Iris pigment epithelial cell (primary cell): ENCODE measurements around the gene MAPK7.

ENCODE experiments used
- DNase-seq: peaks from one replicate; pipeline ENCODE4 v3.0.0-alpha.2; 2011; ENCODE audit warnings: low read depth

The MAPK7 gene

DNA sequence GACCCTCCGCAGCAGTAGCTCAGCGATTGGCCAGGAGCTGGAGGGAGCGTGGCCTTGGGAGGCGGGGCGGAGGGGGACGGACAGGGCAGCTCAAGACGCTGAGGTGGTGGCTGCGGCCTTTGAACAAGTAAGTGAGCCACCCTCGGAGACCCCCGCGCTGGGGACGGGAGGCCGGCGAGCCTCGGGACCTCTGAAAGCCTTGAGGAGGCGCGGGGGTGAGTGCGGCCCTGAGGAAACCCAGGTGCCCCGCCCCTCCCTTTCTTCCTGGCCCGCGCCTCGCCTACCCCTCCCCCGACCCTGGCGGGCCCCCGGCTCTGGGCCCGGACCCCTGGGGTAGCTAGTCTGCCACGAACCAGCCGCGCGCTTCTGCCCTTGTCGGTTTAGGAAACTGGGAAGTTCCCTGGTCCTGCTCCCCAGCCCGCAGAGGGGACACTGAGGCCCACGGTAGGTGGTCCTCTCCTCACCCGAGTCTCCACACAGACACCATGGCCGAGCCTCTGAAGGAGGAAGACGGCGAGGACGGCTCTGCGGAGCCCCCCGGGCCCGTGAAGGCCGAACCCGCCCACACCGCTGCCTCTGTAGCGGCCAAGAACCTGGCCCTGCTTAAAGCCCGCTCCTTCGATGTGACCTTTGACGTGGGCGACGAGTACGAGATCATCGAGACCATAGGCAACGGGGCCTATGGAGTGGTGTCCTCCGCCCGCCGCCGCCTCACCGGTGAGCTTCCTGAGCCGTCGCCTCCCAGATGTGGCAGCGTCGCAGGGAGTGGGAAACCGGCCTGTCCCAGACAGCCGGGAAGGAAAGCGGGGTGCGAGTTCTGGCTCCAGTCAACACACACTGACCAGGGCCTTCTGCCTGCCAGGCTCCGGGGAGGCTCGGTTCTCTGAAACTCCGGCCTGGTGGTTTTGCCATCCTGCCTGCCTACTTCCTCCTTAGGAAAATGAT is at the start of gene MAPK7:
Gene MAPK7, plus strand, starts transcription at position 83 of the 945 bp plus-strand sequence. Its CDS starts 403 bp downstream, at position 486.
- DNase-seq, result no peak

DNA sequence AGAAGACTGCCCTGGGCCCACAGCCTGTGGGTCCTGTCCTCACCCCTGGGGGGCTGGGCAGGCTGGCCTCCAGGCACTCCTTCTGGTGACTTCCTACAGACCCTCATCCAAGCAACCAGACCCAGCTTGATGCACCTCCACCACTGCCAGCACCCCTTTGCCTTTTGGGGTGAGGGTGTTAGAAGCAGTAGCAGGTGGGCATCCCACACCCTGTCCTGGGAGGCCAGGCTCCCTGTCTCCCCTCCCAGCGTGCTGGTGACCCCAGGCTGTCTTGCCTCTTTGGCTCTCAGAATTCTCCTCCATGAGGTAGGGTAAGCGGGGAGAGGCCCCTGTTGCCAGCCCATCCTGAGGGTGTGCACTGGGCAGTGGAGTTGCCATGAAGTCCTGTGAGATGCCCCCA is 49.2 kb upstream of the MAPK7 start:
- no peak for DNase-seq

DNA sequence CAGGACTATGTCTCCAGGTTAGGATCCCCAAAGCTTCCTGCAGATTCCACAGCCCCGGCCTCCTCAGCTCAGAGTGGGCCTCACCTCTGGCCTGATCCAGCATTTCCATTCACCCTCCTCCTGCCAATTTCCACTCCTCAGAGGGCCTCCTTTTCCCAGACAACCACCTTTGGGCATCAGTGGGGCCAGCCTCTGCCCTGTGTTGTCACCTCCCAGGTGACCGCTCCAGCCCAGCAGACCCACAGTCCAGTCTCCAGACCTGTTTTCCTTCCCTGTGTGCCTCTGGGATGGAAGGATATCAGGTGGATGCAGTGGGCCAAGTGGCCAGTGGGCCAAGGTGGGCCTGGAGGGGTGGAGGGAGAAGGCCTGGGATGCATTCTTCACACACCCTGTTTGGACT is 48.5 kb upstream of the MAPK7 start:
- DNase-seq, result no peak

DNA sequence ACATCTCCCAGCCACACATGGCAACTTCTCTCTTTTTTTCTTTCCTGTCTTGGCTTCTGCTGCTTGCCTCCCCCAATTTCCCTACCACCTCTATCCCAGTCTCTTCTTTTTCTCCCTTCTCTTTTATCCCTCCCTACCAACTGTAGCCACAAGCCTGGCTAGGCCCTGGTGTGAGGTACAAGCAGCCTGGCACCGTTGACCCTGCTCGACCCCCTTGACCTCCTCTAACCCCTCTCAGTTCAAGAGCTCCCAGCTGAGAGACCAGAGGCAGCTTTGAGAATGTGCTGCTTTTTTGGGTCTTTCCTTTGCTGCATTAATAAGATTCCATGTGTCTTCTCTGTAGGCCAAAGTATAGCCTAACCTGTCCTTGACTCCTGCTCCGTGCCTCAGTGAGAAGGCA is 48.0 kb upstream of the MAPK7 start:
- no peak for DNase-seq

DNA sequence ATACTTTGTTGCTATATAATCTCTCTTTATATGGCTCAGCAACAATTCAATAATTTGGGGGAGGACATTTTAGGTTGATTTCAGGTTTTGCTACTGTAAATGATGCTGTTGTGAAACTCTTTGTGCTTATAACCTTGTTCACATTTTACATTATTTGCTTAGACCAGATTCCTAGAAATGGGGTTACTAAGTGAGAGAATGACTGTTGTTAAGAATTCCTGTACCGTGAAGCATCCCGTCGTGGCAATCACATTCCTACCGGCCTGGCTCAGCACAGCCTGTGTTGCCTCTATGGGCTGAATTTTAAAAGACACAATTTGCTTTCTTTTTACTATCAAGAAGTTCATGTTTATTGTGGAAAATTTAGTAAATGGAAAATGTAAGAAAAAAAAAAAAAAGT is 47.2 kb upstream of the MAPK7 start:
- DNase-seq, result peak; percentile 95

DNA sequence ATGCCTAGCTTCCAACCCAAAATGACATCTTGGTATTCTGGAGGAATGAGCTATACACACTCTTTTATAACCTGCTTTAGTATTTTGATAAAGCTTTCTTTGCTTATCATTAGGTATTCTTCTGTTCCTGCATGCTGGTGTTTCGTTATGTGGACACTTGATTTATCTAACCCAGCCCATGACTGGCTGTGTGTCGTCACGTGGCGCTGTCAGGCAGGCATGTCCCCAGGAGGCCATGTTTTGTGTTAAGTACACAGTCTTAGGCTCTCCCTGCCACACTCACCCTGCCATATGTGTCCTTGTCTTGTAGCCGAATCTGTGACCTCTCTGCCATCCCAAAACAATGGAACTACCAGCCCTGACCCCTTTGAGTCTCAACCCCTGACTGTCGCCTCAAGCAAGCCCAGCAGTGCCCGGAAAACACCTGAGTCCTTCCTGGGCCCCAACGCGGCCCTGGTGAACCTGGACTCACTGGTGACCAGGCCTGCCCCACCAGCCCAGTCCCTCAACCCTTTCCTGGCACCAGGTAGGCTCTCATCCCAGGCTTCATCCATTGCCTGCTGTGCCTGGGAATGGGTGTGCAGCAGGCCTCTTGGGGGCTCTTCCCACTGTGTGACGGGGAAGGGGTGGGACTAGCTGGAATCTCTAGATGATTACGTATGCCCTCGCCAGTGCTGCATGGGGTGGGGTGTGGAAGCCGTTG is 46.6 kb upstream of the MAPK7 start:
- DNase-seq, result no peak

DNA sequence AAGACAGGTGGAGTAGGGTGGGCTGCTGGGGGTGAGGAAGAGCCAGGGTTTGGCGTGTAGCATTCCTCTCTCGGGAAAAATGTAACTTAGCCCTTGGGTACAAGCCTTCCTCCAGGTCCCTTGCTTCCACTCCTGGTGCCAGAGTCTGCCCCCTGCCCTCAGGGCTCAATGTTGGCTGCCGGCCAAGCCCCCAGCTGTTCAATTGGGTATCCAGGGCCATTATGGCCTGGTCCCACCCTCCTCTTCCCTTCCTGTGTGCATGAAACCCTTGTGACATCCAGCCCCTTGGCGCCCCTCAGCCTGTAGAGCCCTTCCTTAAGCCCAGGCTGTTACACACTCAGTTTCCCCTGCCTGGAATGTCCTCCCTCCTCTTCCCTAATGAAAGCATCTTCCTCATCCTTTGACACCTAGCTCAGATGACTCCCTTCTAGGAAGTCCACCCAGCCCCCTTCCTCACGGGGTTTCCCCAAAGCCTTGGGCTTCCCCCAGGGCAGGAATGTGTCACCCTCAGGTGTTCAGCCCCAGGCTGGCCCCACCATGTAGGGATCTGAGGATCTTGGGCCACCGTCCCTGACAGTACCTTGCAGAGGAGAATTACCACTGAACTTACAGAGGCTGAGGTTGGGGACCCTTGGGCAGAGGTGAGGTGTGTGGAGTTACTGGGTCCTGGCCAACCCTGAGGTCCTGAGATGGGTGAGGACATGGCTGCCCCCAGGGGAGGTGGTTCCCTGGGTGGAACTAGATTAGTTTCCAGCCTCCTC is 45.7 kb upstream of the MAPK7 start:
- no peak for DNase-seq

DNA sequence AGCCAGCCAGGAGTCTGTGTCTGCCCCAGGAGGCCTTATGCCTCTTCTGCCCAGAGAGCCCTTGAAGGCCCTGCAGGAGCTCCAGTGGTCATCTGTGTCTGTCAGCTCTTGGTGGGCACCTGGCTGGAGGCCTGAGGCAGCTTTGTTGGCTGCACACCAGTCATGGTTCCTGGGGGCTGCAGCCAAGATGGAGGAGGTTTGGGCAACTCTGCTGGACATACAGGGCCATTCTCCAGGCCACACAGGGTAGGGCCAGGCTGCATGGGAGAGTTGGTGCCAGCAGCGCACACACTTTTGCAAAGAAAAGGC is 45.2 kb upstream of the MAPK7 start:
- DNase-seq, result no peak

DNA sequence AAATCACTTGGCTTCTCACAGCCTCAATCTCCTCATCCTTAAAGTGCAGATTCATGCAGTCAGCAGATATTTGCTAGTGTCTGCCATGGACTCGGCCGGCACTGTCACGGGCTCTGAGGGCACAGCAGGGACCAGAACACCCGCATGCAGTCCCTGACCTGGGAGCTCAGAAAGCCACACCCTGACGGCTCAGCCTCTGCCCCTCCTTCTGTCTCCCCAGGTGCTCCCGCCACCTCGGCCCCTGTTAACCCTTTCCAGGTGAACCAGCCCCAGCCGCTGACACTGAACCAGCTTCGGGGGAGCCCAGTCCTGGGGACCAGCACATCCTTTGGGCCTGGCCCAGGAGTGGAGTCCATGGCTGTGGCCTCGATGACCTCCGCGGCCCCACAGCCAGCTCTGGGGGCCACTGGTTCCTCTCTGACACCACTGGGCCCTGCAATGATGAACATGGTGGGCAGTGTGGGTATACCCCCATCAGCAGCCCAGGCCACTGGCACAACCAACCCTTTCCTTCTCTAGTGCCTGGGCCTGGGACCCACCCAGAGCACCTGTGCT is 44.5 kb upstream of the MAPK7 start:
- DNase-seq, result no peak

DNA sequence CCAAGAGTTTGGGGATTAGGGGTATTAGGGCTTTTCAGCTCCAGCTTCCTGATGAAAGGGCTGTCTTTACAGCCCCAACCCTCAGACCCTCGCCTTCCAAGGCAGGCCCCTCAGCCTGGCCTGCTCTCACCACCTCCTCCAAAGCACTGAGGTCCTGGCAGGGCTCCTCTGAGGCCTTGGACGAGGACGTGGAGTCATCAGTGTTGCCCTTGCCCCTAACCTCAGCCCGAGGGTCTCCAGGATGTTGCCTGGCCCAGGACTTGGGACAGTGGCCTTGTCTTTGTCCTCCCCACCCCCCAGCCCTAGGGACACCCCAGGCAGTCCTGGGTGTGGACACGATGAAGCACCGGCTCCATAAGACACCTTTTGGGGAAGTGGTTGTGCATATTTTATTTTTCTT is 44.0 kb upstream of the MAPK7 start:
- DNase-seq, result no peak

DNA sequence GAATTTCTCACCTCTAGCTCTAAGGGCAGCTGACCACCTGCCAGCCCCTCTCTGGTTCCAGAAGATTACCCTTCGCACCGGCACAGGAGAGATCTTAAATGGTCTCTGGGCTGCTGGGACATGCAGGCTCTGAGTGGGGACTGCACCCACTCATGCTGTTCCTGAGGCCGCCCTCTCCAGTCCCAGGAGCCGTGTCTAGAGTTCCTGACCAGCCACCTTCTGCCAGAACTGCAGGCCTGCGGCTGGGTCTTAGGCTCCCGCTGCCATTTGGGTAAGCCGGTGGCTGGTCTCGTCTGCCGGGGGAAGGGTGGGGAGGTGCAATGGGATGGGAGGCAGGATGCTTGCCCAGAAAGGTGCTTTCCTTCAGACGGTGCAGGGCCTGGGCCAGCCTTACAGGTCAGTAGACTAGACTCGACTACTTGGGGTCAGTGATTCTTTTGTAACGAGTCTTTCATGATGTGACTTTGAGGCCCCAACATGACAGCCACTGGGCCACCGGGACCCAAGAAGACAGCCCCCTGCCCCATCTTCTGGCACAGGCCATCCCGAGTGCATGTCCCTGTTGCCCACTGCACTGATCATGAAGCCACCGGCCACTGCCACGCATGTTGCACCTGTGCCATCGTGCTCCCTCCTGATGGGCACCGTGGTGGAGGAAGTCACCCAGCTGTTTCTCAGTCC is 42.2 kb upstream of the MAPK7 start:
- no peak for DNase-seq

DNA sequence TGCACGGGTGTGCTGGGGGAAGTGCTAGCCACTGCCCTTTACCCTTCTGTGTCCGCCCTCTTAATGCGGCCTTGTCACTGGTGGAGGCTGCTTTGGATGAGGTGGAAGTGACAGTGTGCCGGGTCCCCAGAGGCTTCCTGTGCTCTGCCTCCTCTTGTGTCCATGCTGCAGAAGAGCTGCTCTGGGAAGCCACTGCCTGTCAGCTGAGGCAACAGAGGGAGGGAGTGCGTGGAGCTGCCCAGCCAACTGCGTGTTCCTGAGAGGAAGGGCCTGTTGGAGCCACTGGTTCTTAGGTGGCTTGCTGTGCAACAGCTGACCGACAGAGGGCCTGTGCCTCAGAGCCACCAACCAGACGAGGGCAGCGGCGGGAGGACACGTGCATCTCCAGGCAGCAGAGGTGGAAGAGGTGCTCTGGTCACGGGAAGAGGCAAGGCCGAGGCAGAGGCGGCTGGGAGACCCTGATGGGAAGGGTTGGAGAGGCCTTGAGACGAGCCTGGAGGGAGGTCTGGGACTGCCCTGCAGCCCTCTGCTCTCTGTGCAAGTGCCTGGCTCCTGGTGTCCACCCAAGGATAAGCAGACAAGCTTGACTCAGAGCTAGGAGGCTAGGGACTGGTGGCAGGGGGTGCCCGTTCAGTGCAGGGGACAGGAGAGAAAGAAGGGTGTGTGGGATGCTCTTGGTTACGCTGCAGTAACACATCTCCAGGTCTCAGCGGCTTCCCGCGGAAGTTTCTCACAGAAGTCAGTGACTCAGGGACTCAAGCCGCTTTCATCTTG is 41.2 kb upstream of the MAPK7 start:
- no peak for DNase-seq

DNA sequence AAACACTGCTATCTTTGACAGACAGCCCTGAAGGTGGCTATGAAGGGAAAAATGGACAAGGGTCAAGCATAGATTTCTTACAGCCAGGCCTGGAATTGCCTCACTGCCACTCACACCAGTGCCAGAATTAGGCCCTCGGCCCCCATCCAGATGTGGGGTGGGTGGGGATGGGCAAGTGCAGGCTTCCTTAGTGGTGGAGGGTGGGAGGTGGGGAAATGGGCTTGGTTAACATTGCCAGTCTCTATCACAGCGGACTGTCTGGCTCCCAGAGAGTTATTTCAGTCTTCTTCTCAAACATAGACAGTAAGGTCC is 40.6 kb upstream of the MAPK7 start:
- no peak for DNase-seq

DNA sequence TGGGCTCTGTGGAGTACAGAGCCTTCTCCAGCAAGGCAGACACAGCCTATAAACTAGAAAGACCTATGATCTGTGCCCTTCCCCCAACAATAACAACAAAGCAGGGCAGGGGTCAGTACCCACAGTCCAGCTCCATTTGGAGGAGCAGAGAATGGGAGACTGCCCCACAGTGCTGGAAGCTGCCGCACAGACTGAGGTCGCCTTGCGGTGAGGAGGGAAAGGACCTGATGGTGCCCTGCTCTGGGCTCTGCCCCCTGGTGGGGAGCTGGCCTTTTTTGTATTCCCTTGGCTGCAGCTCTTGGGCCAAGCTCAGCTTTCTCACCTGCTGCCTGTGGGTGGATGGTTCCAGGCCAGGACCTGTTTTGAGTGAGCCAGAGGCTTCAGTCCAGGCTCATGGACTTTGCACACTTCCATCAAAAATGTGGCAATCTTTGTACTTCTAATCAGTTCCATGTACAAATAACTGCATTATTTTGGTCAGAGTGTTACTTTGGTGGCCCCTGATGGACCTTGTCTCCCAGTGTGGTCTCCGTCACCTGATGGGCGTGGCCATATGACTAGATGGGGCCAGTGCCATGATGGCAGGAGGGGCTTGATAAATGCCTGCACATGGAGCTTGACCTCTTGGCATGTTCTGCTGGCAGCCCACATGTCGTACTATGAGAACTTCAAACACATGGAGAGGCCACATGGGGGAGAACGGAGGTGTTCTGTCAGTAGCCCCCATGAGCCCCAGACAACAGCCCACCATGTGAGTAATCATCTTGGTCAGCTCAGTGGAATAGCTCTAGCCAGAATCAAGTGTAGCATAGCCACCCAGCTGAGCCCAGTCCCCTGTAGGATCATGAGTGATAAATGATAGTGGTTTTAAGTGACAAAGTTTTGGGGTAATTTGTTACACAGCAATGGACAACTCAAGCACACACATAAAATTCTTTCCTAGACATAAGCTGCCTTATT is 40.0 kb upstream of the MAPK7 start:
- peak; percentile 26 for DNase-seq

DNA sequence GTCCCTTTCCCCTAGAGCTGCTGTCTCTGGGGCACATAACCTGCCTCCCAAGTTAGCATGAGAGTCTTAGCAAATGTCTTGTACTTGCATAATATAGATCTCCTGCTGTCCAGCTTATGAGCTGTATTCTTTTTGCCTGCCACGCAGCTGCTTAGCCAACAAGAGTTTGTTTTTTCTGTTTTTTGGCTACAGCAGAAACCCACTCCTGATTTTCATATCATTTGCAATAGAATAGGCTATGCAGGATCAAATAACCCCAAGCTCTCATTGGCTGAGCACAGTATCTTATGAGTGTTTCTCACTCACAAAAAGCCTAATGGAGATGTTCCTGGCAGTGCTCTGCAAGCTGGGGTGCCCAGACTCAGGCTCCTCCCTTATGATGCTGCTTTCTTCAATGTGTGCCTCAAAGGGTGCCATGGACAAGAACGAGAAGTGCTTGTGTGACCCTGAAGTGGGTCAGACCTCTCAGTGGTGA is 38.9 kb upstream of the MAPK7 start:
- peak; percentile 39 for DNase-seq

DNA sequence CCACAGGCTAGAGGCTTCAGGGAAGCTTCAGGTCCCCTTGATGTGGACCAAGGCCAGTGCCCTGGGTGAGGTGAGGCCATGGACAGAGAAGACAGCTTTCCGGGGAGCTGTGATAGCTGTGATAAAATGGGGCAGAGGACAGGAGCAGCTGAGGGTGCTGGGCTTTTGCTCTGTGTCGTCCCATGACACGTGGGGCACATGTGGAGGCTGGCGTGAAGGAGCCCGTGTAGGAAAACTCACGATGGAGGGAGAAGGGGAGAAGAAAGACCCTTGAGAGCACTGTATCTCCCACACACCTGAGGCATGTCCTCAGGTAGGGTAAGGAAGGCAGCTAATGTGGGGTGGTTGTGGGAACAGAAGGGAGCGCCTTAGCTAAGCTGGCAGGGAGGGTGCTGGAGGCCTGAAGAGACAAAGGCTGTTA is 37.1 kb upstream of the MAPK7 start:
- no peak for DNase-seq

DNA sequence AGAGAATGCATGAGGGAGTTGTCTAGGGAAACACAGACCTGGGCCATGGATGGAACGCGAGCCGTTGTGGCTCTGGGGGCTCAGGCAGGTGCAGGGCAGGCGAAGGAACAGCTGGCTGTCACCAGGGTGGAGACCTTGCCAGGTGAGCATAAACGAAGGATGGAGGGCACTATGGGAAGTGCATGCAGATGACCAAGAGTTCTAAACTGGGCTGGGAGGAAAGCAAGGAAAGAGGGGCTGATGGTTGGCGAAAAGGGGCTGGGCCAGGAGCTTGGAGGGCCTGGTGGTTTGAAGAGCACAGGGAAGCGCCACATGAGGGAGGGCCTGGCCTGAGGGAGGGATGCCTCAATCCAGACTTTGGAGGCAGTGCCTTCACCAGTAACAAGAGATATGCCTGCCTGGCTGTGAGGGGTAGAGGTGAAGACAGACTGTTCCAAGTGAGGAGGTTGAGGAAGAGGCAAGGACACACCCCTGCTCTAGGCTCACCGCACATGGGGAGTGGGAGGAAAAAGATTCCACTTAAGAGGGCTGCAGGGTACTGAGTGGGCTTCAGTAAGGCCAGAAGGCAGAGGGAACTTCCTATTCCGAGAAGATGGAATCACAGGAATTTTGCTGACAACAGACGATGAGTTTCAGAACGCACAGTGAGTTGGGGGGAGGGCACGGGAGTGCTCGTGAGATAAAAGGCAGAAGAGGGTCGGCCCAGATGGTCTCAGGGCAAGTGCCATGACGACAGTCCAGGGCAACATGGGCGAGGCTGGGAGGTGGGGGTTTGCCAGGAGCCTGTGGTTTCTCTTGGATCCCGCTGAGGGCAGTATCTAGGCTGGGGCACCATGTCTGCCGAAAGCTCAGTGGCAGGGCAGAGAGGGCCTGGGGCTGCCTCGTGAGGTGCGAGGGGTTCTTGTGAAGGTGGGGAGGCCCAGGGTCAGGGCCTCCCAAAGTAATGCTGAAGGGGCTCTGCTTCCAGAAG is 36.4 kb upstream of the MAPK7 start:
- DNase-seq, result no peak

DNA sequence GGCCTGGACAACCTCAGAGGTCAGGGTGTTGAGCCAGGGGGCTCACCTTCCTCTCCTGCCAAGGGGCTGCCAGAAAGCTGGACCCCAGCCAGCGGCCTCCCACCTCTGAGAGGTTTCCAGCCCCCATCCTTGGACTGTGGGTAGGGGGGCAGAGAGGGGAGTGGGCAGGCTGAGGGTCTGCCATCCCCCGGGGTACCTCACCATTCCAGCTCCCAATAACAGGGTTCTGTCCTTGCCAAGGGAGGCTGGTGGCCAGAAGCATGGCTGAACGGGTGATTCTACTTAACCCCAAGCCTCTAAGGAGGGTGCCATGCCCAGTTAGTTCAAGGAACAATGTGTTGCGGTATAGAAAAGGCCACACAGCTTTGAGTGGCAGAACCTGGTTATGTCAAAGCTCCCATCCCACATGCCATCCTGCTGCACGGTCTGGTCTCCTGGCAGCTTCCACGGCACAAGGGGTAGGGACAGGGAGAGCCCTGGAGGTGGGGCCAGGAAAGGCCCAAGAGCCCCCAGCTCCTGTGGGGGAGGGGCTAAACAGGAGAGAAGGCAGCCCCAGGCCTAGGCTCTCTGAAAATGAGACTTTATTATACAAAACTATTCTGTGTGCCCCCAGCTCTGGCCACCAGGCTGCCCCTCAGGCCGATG is 35.6 kb upstream of the MAPK7 start:
- DNase-seq, result no peak
